Trophoblast cell (in vitro differentiated cells and primary cell): ENCODE results near the gene ZBTB7C.
A peak's percentile ranks its signal among the peaks of the same experiment; 100 is the strongest.

Experiments used
- DNase-seq, 2 donors: peaks; one replicate each; pipeline ENCODE4 v3.0.0-alpha.2; 2016
- H2AFZ ChIP-seq: 2 replicates; pipeline ENCODE4 v1.6.1; 2013; ENCODE audit warnings: low read length, moderate library complexity, mild to moderate bottlenecking; ENCODE audit not compliant: insufficient read depth, poor library complexity
- H2AK5ac ChIP-seq: 2 replicates; pipeline ENCODE4 v1.6.1; 2013; ENCODE audit warnings: mild to moderate bottlenecking, low read length
- H2BK120ac ChIP-seq: 2 replicates; pipeline ENCODE4 v1.6.1; 2013; ENCODE audit warnings: low read length, mild to moderate bottlenecking, moderate library complexity; ENCODE audit not compliant: insufficient read depth, poor library complexity
- H2BK12ac ChIP-seq: 2 replicates; pipeline ENCODE4 v1.6.1; 2013; ENCODE audit warnings: mild to moderate bottlenecking, low read length, moderate library complexity
- H2BK5ac ChIP-seq: 2 replicates; pipeline ENCODE4 v1.6.1; 2013; ENCODE audit warnings: low read length, low read depth, moderate library complexity, mild to moderate bottlenecking; ENCODE audit not compliant: poor library complexity
- H3K14ac ChIP-seq: 2 replicates; pipeline ENCODE4 v1.6.1; 2013; ENCODE audit warnings: mild to moderate bottlenecking, low read length
- H3K18ac ChIP-seq: 2 replicates; pipeline ENCODE4 v1.6.1; 2013; ENCODE audit warnings: mild to moderate bottlenecking, low read length
- H3K23ac ChIP-seq: 2 replicates; pipeline ENCODE4 v1.6.1; 2013; ENCODE audit warnings: low read length
- H3K27ac ChIP-seq: 2 replicates; pipeline ENCODE4 v1.5.1; 2013; ENCODE audit warnings: low read depth, mild to moderate bottlenecking, inconsistent platforms, low read length, moderate library complexity
- H3K27me3 ChIP-seq: 2 replicates; pipeline ENCODE4 v1.6.1; 2013; ENCODE audit warnings: inconsistent platforms, mild to moderate bottlenecking, low read length, moderate library complexity; ENCODE audit not compliant: insufficient read depth
- H3K36me3 ChIP-seq, 2 experiments: 1 replicate in 1 of 2; 2 replicates in 1 of 2; pipeline ENCODE4 v1.6.1; 2013; ENCODE audit warnings: low read length in 2 of 2, mild to moderate bottlenecking in 2 of 2, moderate library complexity in 1 of 2; ENCODE audit not compliant: insufficient read depth in 2 of 2, control insufficient read depth in 1 of 2
- H3K4ac ChIP-seq: 2 replicates; pipeline ENCODE4 v1.6.1; 2013; ENCODE audit warnings: low read depth, mild to moderate bottlenecking, low read length, moderate library complexity
- H3K4me1 ChIP-seq, 2 experiments: 1 replicate in 1 of 2; 2 replicates in 1 of 2; pipeline ENCODE4 v1.6.1; 2013; ENCODE audit warnings: low read length in 2 of 2, mild to moderate bottlenecking in 2 of 2, moderate library complexity in 1 of 2; ENCODE audit not compliant: insufficient read depth in 2 of 2, control insufficient read depth in 1 of 2
- H3K4me2 ChIP-seq: 2 replicates; pipeline ENCODE4 v1.6.1; 2013; ENCODE audit warnings: inconsistent platforms, mild to moderate bottlenecking, low read length, moderate library complexity
- H3K4me3 ChIP-seq: 2 replicates; pipeline ENCODE4 v1.5.1; 2013; ENCODE audit warnings: mild to moderate bottlenecking, low read depth, low read length, inconsistent platforms
- H3K79me1 ChIP-seq: one replicate; pipeline ENCODE4 v1.6.1; 2013; ENCODE audit warnings: low read length
- H3K79me2 ChIP-seq: 2 replicates; pipeline ENCODE4 v1.6.1; 2013; ENCODE audit warnings: low read length, mild to moderate bottlenecking; ENCODE audit not compliant: control insufficient read depth, insufficient read depth, poor library complexity
- H3K9ac ChIP-seq: 2 replicates; pipeline ENCODE4 v1.6.1; 2013; ENCODE audit warnings: mild to moderate bottlenecking, low read length
- H3K9me3 ChIP-seq: 2 replicates; pipeline ENCODE4 v1.6.1; 2013; ENCODE audit warnings: low read depth, mild to moderate bottlenecking, control low read depth, inconsistent platforms, low read length; ENCODE audit not compliant: insufficient read depth
- H4K12ac ChIP-seq: 2 replicates; pipeline ENCODE4 v1.6.1; 2013; ENCODE audit warnings: low read depth, mild to moderate bottlenecking, low read length, moderate library complexity
- H4K8ac ChIP-seq: 2 replicates; pipeline ENCODE4 v1.6.1; 2013; ENCODE audit warnings: low read depth, mild to moderate bottlenecking, low read length, moderate library complexity
- H4K91ac ChIP-seq: one replicate; pipeline ENCODE4 v1.6.1; 2013; ENCODE audit warnings: low read depth, mild to moderate bottlenecking, low read length, moderate library complexity
- WGBS: extraction: QIAGEN DNeasy Blood & Tissue Kit; methylation state at CpG from one replicate; pipeline ENCODE4 v1.1.7; 2013; ENCODE audit warnings: missing lambda C conversion rate; ENCODE audit not compliant: insufficient read length, insufficient coverage; ENCODE audit errors: extremely low coverage; 5-methylcytosine and 5-hydroxymethylcytosine counted together

ZBTB7C gene

DNA sequence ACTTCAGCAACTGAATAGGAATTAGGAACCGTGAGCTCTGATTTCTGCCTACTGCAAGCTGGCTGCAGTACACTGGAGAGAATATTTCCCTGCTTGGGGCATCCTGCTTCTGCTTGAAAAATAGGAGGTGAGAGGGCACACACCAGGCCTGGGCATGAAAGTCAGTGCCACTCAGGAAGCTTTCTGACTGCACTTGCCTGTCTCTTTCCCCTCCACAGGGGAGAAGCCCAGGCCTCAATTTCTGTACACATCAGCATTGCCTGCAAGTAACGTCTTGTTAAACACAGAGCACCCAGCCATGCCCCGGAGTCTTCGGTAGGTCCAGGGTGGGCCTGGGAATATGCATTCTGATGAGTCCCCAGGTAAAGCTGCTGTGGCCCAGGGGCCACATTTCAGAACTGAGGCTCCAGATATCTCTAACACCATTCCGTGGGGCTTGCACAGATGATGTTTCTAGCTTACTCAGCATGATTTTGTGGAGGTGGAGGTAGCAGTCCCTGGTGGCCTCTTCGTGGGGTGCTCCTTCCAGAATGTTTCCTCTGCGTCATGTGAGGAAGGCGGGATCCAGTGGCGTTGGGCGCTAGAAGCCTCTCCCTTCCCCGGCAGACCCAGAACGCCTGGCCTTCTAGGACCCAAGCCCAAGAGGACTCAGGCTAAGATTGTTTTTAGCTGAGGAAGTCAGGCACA, 114.1 kb downstream of the ZBTB7C start:
- H2BK120ac ChIP-seq, result no peak overlapping the region
- no peak overlapping the region for H3K27ac ChIP-seq
- no peak overlapping the region for H3K4me2 ChIP-seq
- H2AFZ ChIP-seq, result no peak overlapping the region
- no peaks in the 10 kb centered on the region for H3K79me1 ChIP-seq
- no peaks in the 10 kb centered on the region for H3K9me3 ChIP-seq
- DNase-seq, result no peak
- no peak overlapping the region for H3K18ac ChIP-seq
- no CpG with 5 or more reads among the region's 12 CpGs for WGBS
- no peak overlapping the region for H3K23ac ChIP-seq
- no peak overlapping the region for H2AK5ac ChIP-seq
- H3K9ac ChIP-seq, result no peak overlapping the region
- H3K27me3 ChIP-seq, result no peaks in the 10 kb centered on the region
- no peak overlapping the region for H4K91ac ChIP-seq
- no peaks in the 10 kb centered on the region for H3K79me2 ChIP-seq
- no peak overlapping the region for H2BK12ac ChIP-seq
- no peak overlapping the region for H3K4ac ChIP-seq
- H2BK5ac ChIP-seq, result no peak overlapping the region
- no peak overlapping the region for H4K8ac ChIP-seq
- no peak overlapping the region for H3K4me3 ChIP-seq
- no peak overlapping the region for H4K12ac ChIP-seq
- H3K4me1 ChIP-seq, result peaks cover 4 to 7% of the 10 kb centered on the region in 2 experiments
- no peaks in the 10 kb centered on the region for H3K36me3 ChIP-seq
- no peak overlapping the region for H3K14ac ChIP-seq

DNA sequence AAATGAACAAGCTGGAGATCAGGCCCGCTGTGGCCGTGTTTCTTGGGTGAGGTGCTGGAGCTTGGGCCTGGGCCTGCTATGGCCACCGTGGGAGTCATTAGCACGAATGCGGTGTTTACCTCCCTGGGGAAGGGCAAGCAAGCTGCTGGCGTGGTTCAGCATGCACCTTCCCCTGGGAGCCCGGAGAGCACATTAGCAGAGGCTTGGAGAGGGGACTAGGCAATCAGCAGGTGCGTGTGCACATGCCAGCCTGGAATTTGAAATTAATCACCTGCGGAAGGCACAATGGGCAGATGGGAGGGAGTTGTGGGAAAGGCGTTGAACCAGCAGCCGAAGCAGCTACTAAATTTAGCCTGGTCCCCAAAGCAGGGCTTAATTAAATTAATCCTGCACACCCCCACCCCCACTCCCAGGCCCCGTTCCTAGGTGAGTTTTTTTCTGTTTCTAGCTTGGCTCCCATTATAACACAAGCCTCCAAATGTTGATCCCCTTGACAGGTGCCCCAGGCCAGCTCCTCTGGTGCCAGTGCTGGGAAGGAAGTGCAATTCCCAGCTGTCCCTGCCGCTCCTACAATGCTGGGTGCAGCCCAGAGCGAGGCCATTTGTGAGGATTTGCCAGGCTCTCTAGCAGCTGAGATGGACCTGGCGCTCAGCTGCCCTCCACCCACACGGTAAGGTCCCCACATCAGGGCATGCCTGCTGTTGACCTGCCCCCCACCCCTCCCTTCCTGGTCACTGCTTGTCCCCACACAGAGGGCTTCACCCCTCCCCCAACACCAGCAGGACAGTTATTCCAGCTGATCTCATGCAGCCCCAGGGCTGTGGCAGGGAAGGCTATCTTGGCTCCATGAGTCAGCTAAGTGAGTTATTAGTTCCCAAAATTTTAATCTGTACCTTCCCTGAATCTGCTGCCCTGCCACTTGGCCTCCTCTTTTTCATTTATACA, 115.0 kb downstream of the ZBTB7C start:
- Histone ChIP-seq H3K79me1 (no peaks in the 10 kb centered on the region), H3K27me3 (no peaks in the 10 kb centered on the region), H3K9ac (no peak overlapping the region), H3K4me2 (no peak overlapping the region), H3K4ac (no peak overlapping the region), H2BK12ac (no peak overlapping the region), H3K14ac (no peak overlapping the region), H2BK5ac (no peak overlapping the region), H3K27ac (no peak overlapping the region), H3K36me3 (no peaks in the 10 kb centered on the region), H3K18ac (no peak overlapping the region), H4K8ac (no peak overlapping the region), H4K91ac (no peak overlapping the region), H2BK120ac (peak overlapping the region; percentile 11), H3K23ac (no peak overlapping the region), H3K9me3 (no peaks in the 10 kb centered on the region), H2AFZ (no peak overlapping the region), H3K79me2 (no peaks in the 10 kb centered on the region), H4K12ac (no peak overlapping the region), H3K4me1 (peaks cover 4 to 7% of the 10 kb centered on the region in 2 experiments), H2AK5ac (no peak overlapping the region), H3K4me3 (no peak overlapping the region)
- WGBS, result no CpG with 5 or more reads among the region's 16 CpGs
- peak in 1 of 2 donors; percentile 5 for DNase-seq

DNA sequence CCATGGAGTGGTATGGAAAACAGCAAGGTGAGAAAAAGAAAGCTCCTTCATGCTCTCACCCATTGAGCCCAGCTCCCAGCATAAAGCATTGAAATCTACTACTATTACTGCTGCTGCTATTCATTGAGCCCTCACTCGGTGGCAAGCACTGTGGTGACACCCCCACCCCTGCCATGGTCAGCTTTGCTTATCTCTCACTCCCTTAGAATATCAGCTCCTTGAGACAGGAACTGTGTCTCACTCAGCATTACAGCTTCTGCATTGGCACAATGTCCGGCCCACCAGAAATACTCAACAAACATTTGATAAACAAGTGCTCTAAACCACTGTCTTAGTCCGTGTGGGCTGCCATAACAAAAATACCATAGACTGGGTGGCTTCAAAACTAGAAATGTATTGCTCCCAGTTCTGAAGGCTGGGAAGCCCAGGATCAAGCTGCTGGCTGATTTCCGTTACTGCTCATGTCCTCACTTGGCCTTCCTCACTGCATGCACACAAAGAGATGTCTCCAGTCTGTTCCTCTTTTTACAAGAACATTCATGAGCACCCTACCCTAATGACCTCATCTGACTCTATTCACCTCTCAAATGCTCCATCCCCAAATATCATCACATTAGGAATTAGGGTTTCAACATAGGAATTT, 116.3 kb downstream of the ZBTB7C start:
- H4K8ac ChIP-seq, result no peak overlapping the region

DNA sequence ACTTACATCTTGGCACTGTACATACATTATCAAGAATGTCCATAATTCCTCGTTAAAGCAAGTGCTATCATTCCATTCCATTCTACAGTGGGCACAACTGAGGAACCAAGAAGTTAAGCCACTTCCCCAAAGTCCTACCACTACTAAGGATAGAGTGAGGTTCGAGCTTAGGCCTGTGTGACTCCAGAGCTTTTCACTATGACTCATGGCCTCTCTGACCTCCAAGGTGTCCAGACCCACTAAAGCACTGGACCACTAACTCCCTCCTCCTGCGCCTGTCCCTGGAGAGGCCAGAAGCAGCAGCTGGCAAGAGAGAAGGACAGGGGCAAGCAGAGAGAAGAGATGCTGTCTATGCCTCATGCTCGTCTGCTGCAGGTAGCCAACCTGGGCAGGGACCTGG, 117.0 kb downstream of the ZBTB7C start:
- no CpG with 5 or more reads among the region's 4 CpGs for WGBS

More for the DNA sequence above, 116.3 kb downstream of the ZBTB7C start:
- DNase-seq, result no peak
- no peaks in the 10 kb centered on the region for H3K36me3 ChIP-seq
- no peak overlapping the region for H2BK5ac ChIP-seq
- no peak overlapping the region for H2AK5ac ChIP-seq
- no peak overlapping the region for H3K23ac ChIP-seq
- H3K79me2 ChIP-seq, result no peaks in the 10 kb centered on the region
- no peak overlapping the region for H4K12ac ChIP-seq
- H3K9ac ChIP-seq, result no peak overlapping the region
- no peak overlapping the region for H4K91ac ChIP-seq
- H3K4me3 ChIP-seq, result no peak overlapping the region
- H2BK120ac ChIP-seq, result no peak overlapping the region
- H2AFZ ChIP-seq, result no peak overlapping the region
- no peaks in the 10 kb centered on the region for H3K27me3 ChIP-seq
- no peaks in the 10 kb centered on the region for H3K9me3 ChIP-seq
- H3K14ac ChIP-seq, result no peak overlapping the region
- no peak overlapping the region for H2BK12ac ChIP-seq
- no peak overlapping the region for H3K27ac ChIP-seq
- H3K79me1 ChIP-seq, result no peaks in the 10 kb centered on the region
- no CpG with 5 or more reads among the region's 4 CpGs for WGBS
- peaks cover 4 to 7% of the 10 kb centered on the region in 2 experiments for H3K4me1 ChIP-seq
- H3K18ac ChIP-seq, result no peak overlapping the region
- no peak overlapping the region for H3K4ac ChIP-seq
- no peak overlapping the region for H3K4me2 ChIP-seq

More for the DNA sequence above, 117.0 kb downstream of the ZBTB7C start:
- Histone ChIP-seq H3K9ac (no peak overlapping the region), H2AFZ (no peak overlapping the region), H4K12ac (no peak overlapping the region), H3K4ac (no peak overlapping the region), H3K79me2 (no peaks in the 10 kb centered on the region), H2AK5ac (no peak overlapping the region), H2BK12ac (no peak overlapping the region), H3K4me2 (no peak overlapping the region), H3K27me3 (no peaks in the 10 kb centered on the region), H4K8ac (no peak overlapping the region), H2BK5ac (no peak overlapping the region), H3K4me3 (no peak overlapping the region), H3K79me1 (no peaks in the 10 kb centered on the region), H3K36me3 (no peaks in the 10 kb centered on the region), H3K14ac (no peak overlapping the region), H3K4me1 (peaks cover 4 to 7% of the 10 kb centered on the region in 2 experiments), H3K18ac (no peak overlapping the region), H3K27ac (no peak overlapping the region), H4K91ac (no peak overlapping the region), H3K23ac (no peak overlapping the region), H2BK120ac (no peak overlapping the region), H3K9me3 (no peaks in the 10 kb centered on the region)
- DNase-seq, result no peak
